Ovary (tissue), 9 donors: Measurements from ENCODE around the gene CHCT1. TPM values are rescaled to one million over a fixed set of nuclear protein-coding genes. Genes with fewer than 3 reads are reported as not detected.

Source experiments
- DNase-seq, 5 donors: peaks; one replicate each; pipeline ENCODE4 v3.0.0-alpha.2; 2019 to 2020
- H3K27ac ChIP-seq, 2 donors: fragments of 200-600 bp; one replicate each; pipeline versions ENCODE4 v1.5.1 to v1.8.0; 2019 to 2022
- H3K27me3 ChIP-seq: fragments of 200-600 bp; one replicate; pipeline ENCODE4 v1.8.0; 2022
- H3K36me3 ChIP-seq: fragments of 200-600 bp; sonication (generic); one replicate; pipeline ENCODE4 v1.5.1; 2019
- H3K4me1 ChIP-seq: one replicate; pipeline ENCODE4 v1.8.1; 2013; ENCODE audit warnings: mild to moderate bottlenecking, moderate library complexity; ENCODE audit not compliant: insufficient read depth
- H3K4me3 ChIP-seq: fragments of 200-600 bp; sonication (generic); one replicate; pipeline ENCODE4 v1.5.1; 2017
- H3K9me3 ChIP-seq, 2 donors: fragments of 200-600 bp in 1 of 2; sonication (generic) in 1 of 2; one replicate each; pipeline versions ENCODE4 v1.5.1 to v1.8.1; 2013 to 2019; ENCODE audit warnings: mild to moderate bottlenecking in 1 of 2, moderate library complexity in 1 of 2
- EP300 ChIP-seq: sonication (generic); formaldehyde crosslinking; IDR thresholded peaks from one replicate; pipeline ENCODE4 v1.6.1; 2017; ENCODE audit warnings: antibody characterized with exemption
- POLR2A ChIP-seq: fragments of 450-650 bp; IDR thresholded peaks from one replicate; pipeline ENCODE4 v1.6.1; 2017; ENCODE audit warnings: antibody characterized with exemption, mild to moderate bottlenecking, moderate library complexity
- WGBS, 3 donors: extraction: QIAGEN DNeasy Blood & Tissue Kit in 1 of 3; methylation state at CpG; one replicate each; pipeline versions ENCODE4 v1.1.5 to v1.1.7; 2013 to 2017; 5-methylcytosine and 5-hydroxymethylcytosine counted together
- intact Hi-C, 4 donors: fragments of 100-400 bp; cut with DNase I; formaldehyde crosslinking; loops; one replicate each; pipeline versions ENCODE4 v1.11.0 to v1.15.1; 2022 to 2023
- polyA plus RNA-seq, 2 donors: library from polyadenylated mRNA; stranded (reverse); fragments of 200-250 nt in 1 of 2; fragments of 350-450 nt in 1 of 2; fragmentation: Illumina TruSeq in 1 of 2; extraction: RNeasy Lipid Tissue Mini Kit (QIAGEN cat#74804) in 1 of 2; gene quantifications; one replicate each; pipeline ENCODE4 v1.2.3, GENCODE V29; 2013 to 2014
- total RNA-seq, 7 donors: library from RNA; depleted of rRNA in 2 of 7; stranded (reverse); fragments of >200 nt in 2 of 7; fragmentation: NEBNext Ultra II Directional in 3 of 7; extraction: Animal tissue kit (Norgen Biotek cat#: 25700) in 3 of 7; gene quantifications; one replicate each; pipeline versions ENCODE4 v1.1.0 to v1.2.4, GENCODE V29; 2016 to 2023
- TF ChIP-seq, protein P1 (sequence below), 3 donors: fragments of 450-650 bp in 2 of 3; fragments of 200-600 bp in 1 of 3; IDR thresholded peaks; one replicate each; pipeline versions ENCODE4 v1.5.1 to v1.8.0; 2016 to 2022; ENCODE audit warnings: antibody characterized with exemption in 3 of 3, mild to moderate bottlenecking in 1 of 3
- donor health status: DM: no; HTN: no; CAD: no; lungs with moderate emphysema.
- donor health status: DM: no; HTN: no; CAD: no.
- donor health status: Bipolar disorder and iron deficiency.
- donor health status: DM: yes; HTN: yes; CAD: no.
- donor health status: DM: no; HTN: no; CAD: no.
- donor health status: DM: yes; HTN: yes; CAD: no.

Gene CHCT1
- total and polyA plus RNA-seq, 9 donors, result 0.08 TPM; not detected in 8

DNA sequence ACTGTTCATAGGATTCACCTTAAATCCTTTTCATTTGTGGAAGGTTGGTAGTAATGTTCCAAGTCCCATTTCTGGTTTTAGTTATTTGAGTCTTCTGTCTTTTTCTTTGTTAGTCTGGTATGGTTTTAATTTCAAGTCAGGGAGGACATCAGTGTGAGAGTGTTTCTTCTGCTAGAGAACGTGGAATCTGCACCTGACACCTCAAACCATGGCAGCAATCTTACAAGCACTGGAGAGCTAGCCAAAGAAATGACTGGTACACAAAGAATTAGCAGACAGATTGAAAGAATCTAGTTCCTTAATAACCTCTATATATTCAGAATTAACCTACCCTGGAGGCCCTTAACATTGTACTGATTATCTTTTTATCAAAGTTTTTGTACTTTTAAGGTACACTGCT, 50.2 kb downstream of the CHCT1 start:
- Histone ChIP-seq H3K36me3 (no peaks in the 10 kb centered on the region), H3K27me3 (no peaks in the 10 kb centered on the region), H3K9me3 (no peaks in the 10 kb centered on the region), H3K4me1 (peaks cover 4% of the 10 kb centered on the region), H3K4me3 (no peak overlapping the region), H3K27ac (no peak overlapping the region)
- TF ChIP-seq EP300 (no peak), POLR2A (no peak)
- TF ChIP-seq, protein P1, sequence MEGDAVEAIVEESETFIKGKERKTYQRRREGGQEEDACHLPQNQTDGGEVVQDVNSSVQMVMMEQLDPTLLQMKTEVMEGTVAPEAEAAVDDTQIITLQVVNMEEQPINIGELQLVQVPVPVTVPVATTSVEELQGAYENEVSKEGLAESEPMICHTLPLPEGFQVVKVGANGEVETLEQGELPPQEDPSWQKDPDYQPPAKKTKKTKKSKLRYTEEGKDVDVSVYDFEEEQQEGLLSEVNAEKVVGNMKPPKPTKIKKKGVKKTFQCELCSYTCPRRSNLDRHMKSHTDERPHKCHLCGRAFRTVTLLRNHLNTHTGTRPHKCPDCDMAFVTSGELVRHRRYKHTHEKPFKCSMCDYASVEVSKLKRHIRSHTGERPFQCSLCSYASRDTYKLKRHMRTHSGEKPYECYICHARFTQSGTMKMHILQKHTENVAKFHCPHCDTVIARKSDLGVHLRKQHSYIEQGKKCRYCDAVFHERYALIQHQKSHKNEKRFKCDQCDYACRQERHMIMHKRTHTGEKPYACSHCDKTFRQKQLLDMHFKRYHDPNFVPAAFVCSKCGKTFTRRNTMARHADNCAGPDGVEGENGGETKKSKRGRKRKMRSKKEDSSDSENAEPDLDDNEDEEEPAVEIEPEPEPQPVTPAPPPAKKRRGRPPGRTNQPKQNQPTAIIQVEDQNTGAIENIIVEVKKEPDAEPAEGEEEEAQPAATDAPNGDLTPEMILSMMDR (IDR thresholded peaks at IDR 0.05), result no peak
- 93 to 97% (median 95%) methylated on average over 1 of the region's 1 CpG for WGBS, 3 donors
- intact Hi-C loops, result no loop called here
- no peak for DNase-seq

DNA sequence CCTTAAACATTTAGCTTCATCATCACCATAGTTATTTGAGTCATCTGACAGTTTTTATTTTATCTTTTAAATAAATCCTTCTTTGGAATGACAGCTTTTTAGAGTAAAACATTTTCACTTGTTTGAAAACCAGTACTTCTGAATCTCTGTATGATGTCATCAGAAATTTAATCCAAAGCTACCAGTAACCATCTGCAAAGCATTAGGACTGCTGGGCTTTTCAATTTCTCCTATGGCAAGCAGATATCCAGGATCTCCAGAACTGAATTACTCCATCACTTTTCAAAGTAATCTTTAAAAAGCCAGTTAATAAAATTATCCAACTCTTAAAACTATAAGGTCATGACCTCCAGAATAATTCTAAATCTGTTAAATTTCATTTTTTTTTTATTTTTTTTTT, 51.5 kb downstream of the CHCT1 start:
- TF ChIP-seq POLR2A, result no peak
- TF ChIP-seq EP300, result no peak
- TF ChIP-seq, protein P1 (IDR thresholded peaks at IDR 0.05), result no peak
- DNase-seq, result no peak
- H3K36me3 ChIP-seq, result no peaks in the 10 kb centered on the region
- H3K27ac ChIP-seq, result no peak overlapping the region
- no peaks in the 10 kb centered on the region for H3K27me3 ChIP-seq
- H3K4me1 ChIP-seq, result peaks cover 4% of the 10 kb centered on the region
- no peak overlapping the region for H3K4me3 ChIP-seq
- intact Hi-C loops, result no loop called here
- H3K9me3 ChIP-seq, result no peaks in the 10 kb centered on the region

Other genes starting within 250 kb of the CHCT1 start
- 10 to 100 TPM; 27.2 to 37.6 (median 33.3) TPM for gene USP32, start 30.4 kb upstream of the CHCT1 start, total RNA-seq
- 10 to 100 TPM in 1 of 2 donors, 1 to 10 TPM in 1; 8.7 to 25.8 TPM for gene USP32, start 30.4 kb upstream of the CHCT1 start, polyA plus RNA-seq
- 10 to 100 TPM; 27.0 to 72.1 (median 55.0) TPM for gene APPBP2, start 103.8 kb downstream of the CHCT1 start, total RNA-seq
- 10 to 100 TPM; 14.4 to 24.5 TPM for gene APPBP2, start 103.8 kb downstream of the CHCT1 start, polyA plus RNA-seq
- 10 to 100 TPM; 11.9 to 35.5 (median 28.7) TPM for gene PPM1D, start 177.7 kb downstream of the CHCT1 start, total RNA-seq
- 10 to 100 TPM; 16.3 to 20.9 TPM for gene PPM1D, start 177.7 kb downstream of the CHCT1 start, polyA plus RNA-seq